OCI-LY7 (cell line): ENCODE measurements around the gene ZNF678. TPM values are rescaled to one million over a fixed set of nuclear protein-coding genes. Genes with fewer than 3 reads are reported as not detected.
A peak's percentile ranks its signal among the peaks of the same experiment; 100 is the strongest.

Experiments used
- BruUV-seq: library from RNA; stranded (reverse); fragments of 400-500 nt; replicated peaks from 2 replicates; lab custom pipeline; 2021; lab: Mats Ljungman, UMichigan
- CTCF ChIA-PET: fragments of 300-600 bp; sonication (Branson Sonifier 250); formaldehyde crosslinking; loops from one replicate; lab custom pipeline; 2022; ENCODE audit warnings: antibody characterized with exemption; ENCODE audit not compliant: unreplicated experiment; lab: Charles Lee
- POLR2A ChIA-PET: fragments of 300-600 bp; sonication (Branson Sonifier 250); formaldehyde crosslinking; loops from one replicate; lab custom pipeline; 2022; ENCODE audit warnings: antibody characterized with exemption; lab: Charles Lee
- DNase-seq: peaks from one replicate; pipeline ENCODE4 v3.0.0-alpha.2; 2015; ENCODE audit warnings: low spot score
- H2AFZ ChIP-seq: fragments of 200-600 bp; sonication (generic), shearing (Covaris generic); 2 replicates; pipeline ENCODE4 v1.6.1; 2014; ENCODE audit warnings: mild to moderate bottlenecking, antibody characterized with exemption, low read length, moderate library complexity
- H3K27ac ChIP-seq: fragments of 200-600 bp; sonication (generic); 2 replicates; pipeline ENCODE4 v1.5.1; 2014; ENCODE audit warnings: mixed run types, low read depth, mild to moderate bottlenecking, moderate library complexity, low read length, inconsistent platforms; ENCODE audit not compliant: poor library complexity, severe bottlenecking
- H3K36me3 ChIP-seq: fragments of 200-600 bp; sonication (generic); 2 replicates; pipeline ENCODE4 v1.6.1; 2014; ENCODE audit warnings: mild to moderate bottlenecking, antibody characterized with exemption, low read length, moderate library complexity, mixed read lengths; ENCODE audit not compliant: insufficient read depth
- H3K4me1 ChIP-seq: fragments of 200-600 bp; sonication (generic); 2 replicates; pipeline ENCODE4 v1.5.1; 2014; ENCODE audit warnings: mild to moderate bottlenecking, low read length; ENCODE audit not compliant: insufficient read depth, poor library complexity, severe bottlenecking
- H3K4me2 ChIP-seq: fragments of 200-600 bp; sonication (generic); 2 replicates; pipeline ENCODE4 v1.6.1; 2014; ENCODE audit warnings: mild to moderate bottlenecking, low read length
- H3K4me3 ChIP-seq: fragments of 200-600 bp; sonication (generic); 2 replicates; pipeline ENCODE4 v1.5.1; 2014; ENCODE audit warnings: mild to moderate bottlenecking, low read depth, low read length; ENCODE audit not compliant: poor library complexity, severe bottlenecking
- H3K79me2 ChIP-seq: fragments of 200-600 bp; sonication (generic); 2 replicates; pipeline ENCODE4 v1.6.1; 2016; ENCODE audit warnings: low read depth, mild to moderate bottlenecking, low read length, moderate library complexity, mixed read lengths; ENCODE audit not compliant: insufficient read depth
- H3K9me2 ChIP-seq: fragments of 200-600 bp; sonication (generic); 2 replicates; pipeline ENCODE4 v1.6.1; 2016; ENCODE audit warnings: mild to moderate bottlenecking, low read length, mixed read lengths; ENCODE audit not compliant: insufficient read depth
- H3K9me3 ChIP-seq: fragments of 200-600 bp; sonication (generic); 2 replicates; pipeline ENCODE4 v1.6.1; 2014; ENCODE audit warnings: mild to moderate bottlenecking, mixed run types, low read length, mixed read lengths
- H4K20me1 ChIP-seq: fragments of 200-600 bp; sonication (generic); 2 replicates; pipeline ENCODE4 v1.6.1; 2014; ENCODE audit warnings: mild to moderate bottlenecking, antibody characterized with exemption, low read length, moderate library complexity, mixed read lengths; ENCODE audit not compliant: insufficient read depth
- EZH2phosphoT487 ChIP-seq: fragments of 200-600 bp; sonication (generic); IDR thresholded peaks from 2 replicates; pipeline ENCODE4 v1.6.1; 2018; ENCODE audit warnings: low read depth, borderline replicate concordance, mild to moderate bottlenecking, mixed run types, antibody characterized with exemption, low read length, moderate library complexity, mixed read lengths
- intact Hi-C: fragments of 100-400 bp; cut with micrococcal nuclease; formaldehyde crosslinking; loops from one replicate; pipeline ENCODE4 v1.10.0; 2022; ENCODE audit not compliant: unreplicated experiment
- total RNA-seq, 2 experiments: library from RNA; depleted of rRNA in 1 of 2; stranded (reverse); fragments of >200 nt in 1 of 2; shearing (Covaris generic) in 1 of 2; gene quantifications; 2 replicates each; pipeline ENCODE4 v1.2.3, GENCODE V29; 2014 to 2022
- TF ChIP-seq, protein P1 (sequence below): fragments of 200-600 bp; sonication (generic); conservative IDR thresholded peaks from 2 replicates; pipeline ENCODE4 v1.5.1; 2014; ENCODE audit warnings: mild to moderate bottlenecking, antibody characterized with exemption, low read length, moderate library complexity, mixed read lengths

The ZNF678 gene
- total RNA-seq, 2 experiments from 2014 or later, result 19.7 to 23.9 TPM

DNA sequence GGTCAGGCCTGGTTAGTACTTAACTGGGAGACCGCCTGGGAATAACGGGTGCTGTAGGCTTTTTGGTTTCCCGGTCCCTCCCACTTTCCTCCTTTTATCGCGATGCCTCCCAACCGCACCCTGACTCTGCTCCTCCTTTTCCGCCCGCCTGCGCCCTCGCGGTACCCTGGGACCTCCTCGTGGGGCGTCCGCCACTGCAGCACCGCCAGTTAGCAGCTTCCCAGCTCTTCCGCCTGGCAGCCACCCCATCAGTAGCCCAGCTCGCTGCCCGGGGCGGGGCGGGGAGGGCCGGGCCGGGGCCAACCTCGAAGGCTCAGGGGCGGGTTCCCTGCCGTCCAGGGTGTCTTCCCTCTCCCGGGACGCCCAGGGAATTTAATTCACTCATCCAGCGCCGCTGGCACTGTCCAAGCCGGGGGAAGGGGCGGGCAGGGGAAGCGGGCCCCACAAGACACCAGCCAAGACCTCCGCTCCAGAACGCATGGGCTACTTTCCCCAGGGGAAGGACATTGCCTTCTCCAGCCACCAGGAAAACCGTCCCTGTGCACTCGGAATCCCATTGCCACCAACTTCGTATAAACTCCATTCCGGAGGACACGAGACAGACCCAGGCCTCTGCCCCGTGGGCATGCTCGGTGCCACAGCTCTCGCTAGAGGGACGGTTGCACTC lies 2.0 kb upstream of the ZNF678 start:
- Histone ChIP-seq H3K4me1 (peaks cover 9% of the 10 kb centered on the region), H3K9me2 (no peaks in the 10 kb centered on the region), H3K27ac (no peak overlapping the region), H3K9me3 (peaks cover 6% of the 10 kb centered on the region; the same call in 1 of the 2 replicates), H3K4me3 (no peak overlapping the region), H3K36me3 (peaks cover 11% of the 10 kb centered on the region), H3K79me2 (peaks cover 24% of the 10 kb centered on the region), H4K20me1 (no peaks in the 10 kb centered on the region), H3K4me2 (no peak overlapping the region), H2AFZ (no peak overlapping the region)
- no peak for TF ChIP-seq EZH2phosphoT487
- TF ChIP-seq, protein P1, sequence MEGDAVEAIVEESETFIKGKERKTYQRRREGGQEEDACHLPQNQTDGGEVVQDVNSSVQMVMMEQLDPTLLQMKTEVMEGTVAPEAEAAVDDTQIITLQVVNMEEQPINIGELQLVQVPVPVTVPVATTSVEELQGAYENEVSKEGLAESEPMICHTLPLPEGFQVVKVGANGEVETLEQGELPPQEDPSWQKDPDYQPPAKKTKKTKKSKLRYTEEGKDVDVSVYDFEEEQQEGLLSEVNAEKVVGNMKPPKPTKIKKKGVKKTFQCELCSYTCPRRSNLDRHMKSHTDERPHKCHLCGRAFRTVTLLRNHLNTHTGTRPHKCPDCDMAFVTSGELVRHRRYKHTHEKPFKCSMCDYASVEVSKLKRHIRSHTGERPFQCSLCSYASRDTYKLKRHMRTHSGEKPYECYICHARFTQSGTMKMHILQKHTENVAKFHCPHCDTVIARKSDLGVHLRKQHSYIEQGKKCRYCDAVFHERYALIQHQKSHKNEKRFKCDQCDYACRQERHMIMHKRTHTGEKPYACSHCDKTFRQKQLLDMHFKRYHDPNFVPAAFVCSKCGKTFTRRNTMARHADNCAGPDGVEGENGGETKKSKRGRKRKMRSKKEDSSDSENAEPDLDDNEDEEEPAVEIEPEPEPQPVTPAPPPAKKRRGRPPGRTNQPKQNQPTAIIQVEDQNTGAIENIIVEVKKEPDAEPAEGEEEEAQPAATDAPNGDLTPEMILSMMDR, result no peak
- no peak for DNase-seq
- no TSS peak for BruUV-seq
- ChIA-PET POLR2A (no interaction called here), CTCF (no interaction called here)
- intact Hi-C loops, result loop anchor here (5.0 to 10.0 kb wide), 2 partner anchors 166 to 627 kb away; no protein-coding TSS in a partner anchor

DNA sequence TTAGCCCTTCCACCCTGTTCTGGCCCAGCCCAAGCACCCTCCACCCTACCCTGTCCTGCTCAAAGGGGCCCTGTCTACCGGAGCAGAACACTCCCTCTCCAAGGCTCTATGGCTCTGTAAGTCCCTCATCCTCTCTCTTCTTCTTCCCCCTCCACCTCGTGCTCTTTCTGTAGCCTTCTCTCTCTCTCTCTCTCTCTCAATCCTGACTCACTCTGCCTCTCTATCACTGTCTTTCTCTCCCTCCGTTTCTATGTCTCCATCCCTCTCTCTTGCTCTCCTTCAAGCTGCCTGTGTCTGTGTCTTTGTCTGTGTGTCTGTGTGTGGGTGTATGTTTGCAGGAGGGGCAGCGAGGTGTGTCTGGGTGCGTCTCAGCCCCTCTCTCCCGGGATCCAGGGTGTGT lies 1.3 kb upstream of the ZNF678 start:
- Histone ChIP-seq H3K9me2 (no peaks in the 10 kb centered on the region), H3K4me2 (no peak overlapping the region), H4K20me1 (no peaks in the 10 kb centered on the region), H3K4me1 (peaks cover 9% of the 10 kb centered on the region), H3K36me3 (peaks cover 18% of the 10 kb centered on the region), H3K27ac (no peak overlapping the region), H3K4me3 (no peak overlapping the region), H2AFZ (no peak overlapping the region), H3K9me3 (peaks cover 6% of the 10 kb centered on the region; the same call in 1 of the 2 replicates), H3K79me2 (peaks cover 31% of the 10 kb centered on the region)
- DNase-seq, result no peak
- TF ChIP-seq EZH2phosphoT487, result no peak
- TF ChIP-seq, protein P1, result no peak
- intact Hi-C loops, result loop anchor here (5.0 to 10.0 kb wide), 2 partner anchors 165 to 627 kb away; no protein-coding TSS in a partner anchor
- POLR2A ChIA-PET, result no interaction called here
- no TSS peak for BruUV-seq
- CTCF ChIA-PET, result no interaction called here

DNA sequence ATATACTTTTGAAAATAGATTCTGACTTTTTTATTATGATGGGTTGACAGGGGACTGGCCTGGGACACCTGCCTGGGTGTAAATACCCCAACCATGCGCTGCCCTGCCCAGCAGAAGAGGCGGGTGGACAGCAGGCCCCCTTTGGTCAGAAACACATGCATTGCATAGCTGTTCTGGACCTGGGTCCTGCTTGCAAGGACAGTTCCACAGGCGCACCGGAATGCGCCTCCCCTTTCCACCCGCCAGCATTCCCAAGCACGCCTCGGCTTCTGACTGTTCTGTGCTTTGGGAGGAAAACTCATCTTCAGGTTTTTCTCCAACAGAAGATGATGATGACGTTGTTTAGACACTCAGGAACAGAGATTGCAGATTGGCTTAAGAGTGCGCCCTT lies 428 bp upstream of the ZNF678 start:
- no TSS peak for BruUV-seq
- no peak for TF ChIP-seq EZH2phosphoT487
- TF ChIP-seq, protein P1, result no peak
- H3K9me3 ChIP-seq, result peaks cover 6% of the 10 kb centered on the region; the same call in 1 of the 2 replicates
- DNase-seq, result no peak
- H4K20me1 ChIP-seq, result no peaks in the 10 kb centered on the region
- H3K27ac ChIP-seq, result peak overlapping the region; percentile 78
- H3K4me2 ChIP-seq, result peak overlapping the region; percentile 94; the same call in 1 of the 2 replicates
- H3K9me2 ChIP-seq, result no peaks in the 10 kb centered on the region
- H3K4me3 ChIP-seq, result peak overlapping the region; percentile 84
- H3K4me1 ChIP-seq, result peaks cover 9% of the 10 kb centered on the region
- peaks cover 23% of the 10 kb centered on the region for H3K36me3 ChIP-seq
- H3K79me2 ChIP-seq, result peaks cover 39% of the 10 kb centered on the region
- intact Hi-C loops, result loop anchor here (5.0 to 10.0 kb wide), 2 partner anchors 164 to 628 kb away; no protein-coding TSS in a partner anchor
- H2AFZ ChIP-seq, result peak overlapping the region; percentile 100
- ChIA-PET CTCF (no interaction called here), POLR2A (interaction anchor here (0.6 to 2.0 kb wide), 4 partner anchors 10 to 1451 kb away, joined by 3 to 15 read pairs (median 4); no protein-coding TSS in a partner anchor)
